CD4-positive, alpha-beta T cell treated with Interferon alpha-2 for 1 hour (primary cell): ENCODE results near the gene STEAP2.

Experiments
- DNase-seq, 2 donors: peaks; one replicate each; pipeline ENCODE4 v3.0.0-alpha.2; 2020 to 2022

STEAP2 gene

GRCh38 chr7:90194911-90195809 is 16.4 kb upstream of the STEAP2 start:
- DNase-seq = no peak

- DNase-seq = no peak
Measured at GRCh38 chr7:90201500-90202195, 9.9 kb upstream of the STEAP2 start.

- DNase-seq = no peak
Measured at GRCh38 chr7:90207956-90208355, 3.6 kb upstream of the STEAP2 start.

- no peak for DNase-seq
Measured at GRCh38 chr7:90209776-90210175, 1.8 kb upstream of the STEAP2 start.

GRCh38 chr7:90210475-90210874 is 1.1 kb upstream of the STEAP2 start:
- DNase-seq = no peak

- DNase-seq = no peak
Measured at GRCh38 chr7:90210981-90211380, 559 bp upstream of the STEAP2 start.

- DNase-seq = no peak
Measured at GRCh38 chr7:90212149-90212495, 582 bp downstream of the STEAP2 start.

GRCh38 chr7:90213521-90213920 is 2.0 kb downstream of the STEAP2 start:
- DNase-seq = no peak

- no peak for DNase-seq
Measured at GRCh38 chr7:90216080-90216674, 4.6 kb downstream of the STEAP2 start.

GRCh38 chr7:90216771-90217170 is 5.2 kb downstream of the STEAP2 start:
- DNase-seq = no peak

GRCh38 chr7:90222390-90222789 is 10.8 kb downstream of the STEAP2 start:
- DNase-seq = no peak

- no peak for DNase-seq
Measured at GRCh38 chr7:90222811-90223725, 11.5 kb downstream of the STEAP2 start.

- no peak for DNase-seq
Measured at GRCh38 chr7:90224195-90224594, 12.7 kb downstream of the STEAP2 start.

GRCh38 chr7:90225181-90225580 is 13.6 kb downstream of the STEAP2 start:
- no peak for DNase-seq

GRCh38 chr7:90225601-90226000 is 14.1 kb downstream of the STEAP2 start:
- DNase-seq = no peak

- DNase-seq = no peak
Measured at GRCh38 chr7:90227259-90227658, 15.7 kb downstream of the STEAP2 start.

- DNase-seq = no peak
Measured at GRCh38 chr7:90229682-90230081, 18.1 kb downstream of the STEAP2 start.

GRCh38 chr7:90230834-90231233 is 19.3 kb downstream of the STEAP2 start:
- no peak for DNase-seq

- DNase-seq = no peak
Measured at GRCh38 chr7:90231304-90231703, 19.8 kb downstream of the STEAP2 start.

- no peak for DNase-seq
Measured at GRCh38 chr7:90232430-90232829, 20.9 kb downstream of the STEAP2 start.

GRCh38 chr7:90233569-90233968 is 22.0 kb downstream of the STEAP2 start:
- DNase-seq = no peak

- DNase-seq = no peak
Measured at GRCh38 chr7:90236721-90237289, 25.3 kb downstream of the STEAP2 start.
